Measurements from ENCODE around the gene OLIG3.

Gene OLIG3

GRCh38 chr6:137494281-137494987 lies at the start of gene OLIG3:
TSS of gene OLIG3 (minus strand) at chr6:137494394. CDS start at chr6:137494170, 224 bp downstream.
- no peak for DNase-seq

GRCh38 chr6:137543114-137543513 lies 48.9 kb upstream of the OLIG3 start:
- DNase-seq: no peak

GRCh38 chr6:137542713-137543112 lies 48.5 kb upstream of the OLIG3 start:
- DNase-seq: no peak

GRCh38 chr6:137541534-137542063 lies 47.4 kb upstream of the OLIG3 start:
- DNase-seq: no peak

GRCh38 chr6:137536104-137536773 lies 42.0 kb upstream of the OLIG3 start:
- peak; percentile 30 for DNase-seq

- DNase-seq: no peak
These were observed 37.3 kb upstream of the OLIG3 start for GRCh38 chr6:137531376-137532092.

GRCh38 chr6:137530404-137530803 lies 36.2 kb upstream of the OLIG3 start:
- DNase-seq: no peak

- no peak for DNase-seq
These were observed 28.6 kb upstream of the OLIG3 start for GRCh38 chr6:137522831-137523230.

- no peak for DNase-seq
These were observed 28.1 kb upstream of the OLIG3 start for GRCh38 chr6:137522198-137522798.

- no peak for DNase-seq
These were observed 26.3 kb upstream of the OLIG3 start for GRCh38 chr6:137520520-137520919.

GRCh38 chr6:137519629-137520176 lies 25.5 kb upstream of the OLIG3 start:
- DNase-seq: no peak

- no peak for DNase-seq
These were observed 24.3 kb upstream of the OLIG3 start for GRCh38 chr6:137518386-137518983.

GRCh38 chr6:137514418-137514817 lies 20.2 kb upstream of the OLIG3 start:
- no peak for DNase-seq

- no peak for DNase-seq
These were observed 18.8 kb upstream of the OLIG3 start for GRCh38 chr6:137512757-137513605.

GRCh38 chr6:137510923-137511322 lies 16.7 kb upstream of the OLIG3 start:
- no peak for DNase-seq

GRCh38 chr6:137498481-137499190 lies 4.4 kb upstream of the OLIG3 start:
- no peak for DNase-seq

- DNase-seq: no peak
These were observed 3.7 kb upstream of the OLIG3 start for GRCh38 chr6:137497721-137498463.

GRCh38 chr6:137496909-137497720 lies 2.9 kb upstream of the OLIG3 start:
- no peak for DNase-seq

- DNase-seq: no peak
These were observed 2.2 kb upstream of the OLIG3 start for GRCh38 chr6:137496368-137496767.

All from CD4-positive, alpha-beta T cell treated with Interleukin-12 subunit alpha and Interleukin-12 subunit beta, for 1 hour (primary cell).